Stimulated activated CD8-positive, alpha-beta memory T cell treated with anti-CD3 and anti-CD28 coated beads, Interleukin-15, amount 100 ng/mL, for 4 hours (primary cell): ENCODE measurements around the gene AKAP6.
"Not testable (repeated sequence)": the region's sequence is repeated elsewhere in the genome, so short reads cannot be mapped to it uniquely, and the experiment has no call there.

Experiments used
- DNase-seq, 2 donors: peaks; one replicate each; pipeline ENCODE4 v3.0.0-alpha.2; 2020; ENCODE audit warnings: low read depth in 2 of 2

Gene AKAP6

DNA sequence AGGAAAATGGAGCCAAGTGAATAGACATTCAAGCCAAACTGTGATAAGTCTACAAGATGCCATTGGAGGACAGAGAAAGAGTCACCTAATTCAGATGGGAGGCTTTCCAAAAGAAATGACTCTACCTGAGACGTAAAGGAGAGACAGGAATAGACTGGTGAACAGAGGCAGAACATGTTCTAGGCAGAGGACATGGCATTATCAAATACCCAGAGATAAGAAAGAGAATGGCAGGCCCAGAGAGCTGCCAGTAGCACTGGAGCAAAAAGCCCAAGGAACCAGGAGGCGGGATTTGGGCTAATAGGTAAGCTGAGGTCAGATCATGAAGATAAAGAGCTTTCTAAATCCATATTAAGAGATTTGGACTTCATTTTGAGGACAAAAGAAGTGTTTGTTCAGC, 207.1 kb downstream of the AKAP6 start:
- DNase-seq: no peak

DNA sequence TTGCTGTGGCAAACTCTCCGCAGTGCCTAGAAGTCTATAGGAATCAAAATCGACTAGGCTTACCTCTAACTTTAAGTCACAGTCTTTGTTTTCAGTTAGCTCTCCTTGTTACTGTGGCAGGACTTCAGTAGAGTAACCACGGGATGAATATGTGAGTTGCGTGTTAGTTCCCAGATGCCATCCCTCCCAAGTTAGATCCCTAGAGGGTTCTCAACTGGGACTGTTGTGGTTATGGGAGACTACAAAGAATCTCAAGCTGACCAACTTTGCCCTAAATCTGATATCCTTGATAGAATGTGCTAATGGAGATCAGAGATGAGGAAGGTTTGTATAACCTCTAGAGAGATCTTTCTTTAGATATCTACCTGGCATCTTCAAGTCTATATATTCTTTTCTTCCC, 208.1 kb downstream of the AKAP6 start:
- DNase-seq: no peak

DNA sequence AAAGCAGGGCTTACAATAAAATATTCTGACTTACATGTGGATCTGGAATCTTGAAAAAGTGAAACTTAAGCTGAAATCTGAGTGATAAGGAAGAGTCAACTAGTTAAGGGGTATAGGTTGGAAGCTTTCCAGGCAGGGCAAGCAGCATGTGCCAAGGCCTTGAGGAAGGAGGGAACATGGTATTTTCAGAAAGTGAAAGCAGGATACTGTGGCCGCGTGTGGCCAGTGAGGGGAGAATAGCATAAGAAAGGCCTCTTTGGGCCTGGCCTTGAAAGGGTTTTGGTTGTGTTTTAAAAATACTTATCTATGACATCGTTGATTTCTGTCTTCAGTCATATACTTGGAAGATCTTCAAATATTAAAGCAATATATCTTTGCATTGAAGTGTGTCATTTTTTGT, 213.4 kb downstream of the AKAP6 start:
- DNase-seq: no peak

DNA sequence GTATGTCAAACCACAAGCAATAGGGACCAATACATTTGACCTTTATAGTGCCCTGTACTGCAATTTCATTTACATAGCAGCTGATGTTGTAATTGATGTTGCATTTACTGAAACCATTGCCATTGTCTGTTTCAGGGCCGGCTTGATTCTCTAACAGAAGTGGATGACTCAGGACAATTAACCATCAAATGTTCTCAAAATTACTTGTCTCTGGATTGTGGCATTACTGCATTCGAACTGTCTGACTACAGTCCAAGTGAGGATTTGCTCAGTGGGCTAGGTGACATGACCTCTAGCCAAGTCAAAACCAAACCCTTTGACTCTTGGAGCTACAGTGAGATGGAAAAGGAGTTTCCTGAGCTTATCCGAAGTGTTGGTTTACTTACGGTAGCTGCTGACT, 216.0 kb downstream of the AKAP6 start:
- DNase-seq: no peak

DNA sequence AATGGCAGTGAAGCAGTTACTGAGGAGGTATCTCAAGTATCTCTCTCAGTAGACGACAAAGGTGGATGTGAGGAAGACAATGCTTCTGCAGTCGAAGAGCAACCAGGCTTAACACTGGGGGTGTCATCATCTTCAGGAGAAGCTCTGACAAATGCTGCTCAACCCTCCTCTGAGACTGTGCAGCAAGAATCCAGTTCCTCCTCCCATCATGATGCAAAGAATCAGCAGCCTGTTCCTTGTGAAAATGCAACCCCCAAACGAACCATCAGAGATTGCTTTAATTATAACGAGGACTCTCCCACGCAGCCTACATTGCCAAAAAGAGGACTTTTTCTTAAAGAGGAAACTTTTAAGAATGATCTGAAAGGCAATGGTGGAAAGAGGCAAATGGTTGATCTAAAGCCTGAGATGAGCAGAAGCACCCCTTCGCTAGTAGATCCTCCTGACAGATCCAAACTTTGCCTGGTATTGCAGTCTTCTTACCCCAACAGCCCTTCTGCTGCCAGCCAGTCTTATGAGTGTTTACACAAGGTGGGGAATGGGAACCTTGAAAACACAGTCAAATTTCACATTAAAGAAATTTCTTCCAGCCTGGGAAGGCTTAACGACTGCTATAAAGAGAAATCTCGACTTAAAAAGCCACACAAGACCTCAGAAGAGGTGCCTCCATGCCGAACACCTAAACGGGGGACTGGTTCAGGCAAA, 216.6 kb downstream of the AKAP6 start:
- DNase-seq: no peak

DNA sequence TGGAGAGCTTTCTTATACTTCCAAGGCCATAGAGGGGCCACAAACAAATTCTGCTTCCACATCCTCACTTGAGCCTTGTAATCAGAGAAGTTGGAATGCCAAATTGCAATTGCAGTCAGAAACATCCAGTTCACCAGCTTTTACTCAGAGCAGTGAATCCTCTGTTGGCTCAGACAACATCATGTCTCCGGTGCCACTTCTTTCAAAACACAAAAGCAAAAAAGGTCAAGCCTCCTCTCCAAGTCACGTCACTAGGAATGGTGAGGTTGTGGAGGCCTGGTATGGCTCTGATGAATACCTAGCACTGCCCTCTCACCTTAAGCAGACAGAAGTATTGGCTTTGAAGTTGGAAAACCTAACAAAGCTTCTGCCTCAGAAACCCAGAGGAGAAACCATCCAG, 217.1 kb downstream of the AKAP6 start:
- DNase-seq: no peak

DNA sequence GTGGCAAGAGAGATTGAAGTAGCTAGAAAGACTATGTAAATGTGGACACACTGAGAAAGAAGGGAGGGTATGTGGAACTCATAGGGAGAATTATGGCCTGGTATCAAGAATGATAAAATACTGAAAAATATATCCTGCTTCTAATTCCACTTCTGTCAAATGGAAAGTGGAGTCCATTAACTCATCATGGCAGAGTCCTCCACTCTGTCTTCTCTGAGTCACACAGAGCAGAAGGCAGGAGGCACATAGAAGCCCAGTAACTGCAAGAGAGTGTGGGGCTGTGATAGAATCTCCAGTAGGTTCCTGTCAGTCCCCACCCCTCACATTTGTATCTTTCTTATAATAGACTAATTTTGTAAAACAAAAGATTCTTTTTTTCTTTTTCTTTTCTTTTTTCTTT, 223.7 kb downstream of the AKAP6 start:
- DNase-seq: no peak

DNA sequence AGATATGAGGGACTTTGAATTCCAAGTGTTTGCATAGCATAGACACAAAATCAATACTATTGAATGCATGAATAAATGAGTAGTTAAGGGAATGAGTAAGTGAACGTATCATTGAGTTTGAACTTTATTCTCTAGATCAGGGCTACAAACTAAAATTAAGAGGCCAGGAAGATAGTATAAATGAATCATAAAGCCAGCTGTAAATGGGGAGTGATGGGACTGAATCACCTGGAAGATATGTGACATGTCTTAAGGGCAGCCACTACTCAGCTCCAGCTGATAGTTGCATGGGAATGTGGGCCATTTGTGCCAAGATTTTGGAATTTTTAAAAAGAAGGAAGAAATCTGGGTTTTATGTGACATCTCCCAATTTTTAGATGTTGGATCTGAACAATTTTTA, 229.9 kb downstream of the AKAP6 start:
- no peak for DNase-seq

DNA sequence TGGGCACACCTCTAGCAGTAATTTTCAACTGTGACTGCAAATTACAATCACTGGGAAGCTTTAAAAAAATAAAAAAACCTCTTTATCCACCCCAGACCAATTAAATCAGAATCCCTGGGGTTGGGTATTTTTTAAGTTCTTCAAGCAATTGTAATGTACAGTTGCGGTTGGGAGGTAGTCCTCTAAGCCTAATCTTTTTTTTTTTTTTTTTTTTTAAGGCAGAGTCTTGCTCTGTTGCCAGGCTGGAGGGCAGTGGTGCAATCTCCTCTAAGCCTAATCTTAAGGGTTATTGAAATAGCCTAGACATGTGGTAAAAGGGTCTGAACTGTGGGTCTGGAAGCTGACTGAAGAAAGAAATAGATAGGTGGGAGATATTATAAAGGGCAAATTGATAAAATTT, 230.5 kb downstream of the AKAP6 start:
- DNase-seq: no peak

DNA sequence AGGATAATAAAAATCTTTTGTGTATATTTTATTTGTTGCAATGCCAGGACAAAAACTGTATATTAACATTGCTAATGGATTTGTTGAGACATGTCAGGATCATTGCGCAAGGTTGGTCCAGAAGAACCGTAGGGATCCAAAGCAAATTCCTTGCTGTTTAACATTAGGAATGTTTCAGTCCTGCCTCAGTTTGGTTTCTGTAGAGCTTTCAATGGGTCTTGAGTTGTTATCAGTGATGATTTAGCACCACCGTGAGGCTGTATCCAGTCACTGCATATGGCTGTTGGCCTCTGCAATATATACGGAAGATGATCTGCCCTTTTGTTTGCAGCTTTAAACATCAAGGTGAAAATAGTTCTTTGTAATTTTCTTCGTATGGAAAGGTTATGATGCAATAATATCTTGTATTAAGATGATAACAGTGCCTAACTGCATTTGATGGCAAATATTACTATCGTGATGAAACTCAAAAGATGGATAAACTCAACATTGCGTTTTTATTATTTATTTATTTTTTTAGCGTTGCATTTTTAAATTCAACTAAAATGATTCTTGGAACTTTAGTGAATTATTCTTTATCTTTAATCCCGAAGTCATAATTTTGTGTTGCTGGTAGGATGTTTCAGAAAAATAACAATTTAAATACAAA, 231.2 kb downstream of the AKAP6 start:
- DNase-seq: no peak

DNA sequence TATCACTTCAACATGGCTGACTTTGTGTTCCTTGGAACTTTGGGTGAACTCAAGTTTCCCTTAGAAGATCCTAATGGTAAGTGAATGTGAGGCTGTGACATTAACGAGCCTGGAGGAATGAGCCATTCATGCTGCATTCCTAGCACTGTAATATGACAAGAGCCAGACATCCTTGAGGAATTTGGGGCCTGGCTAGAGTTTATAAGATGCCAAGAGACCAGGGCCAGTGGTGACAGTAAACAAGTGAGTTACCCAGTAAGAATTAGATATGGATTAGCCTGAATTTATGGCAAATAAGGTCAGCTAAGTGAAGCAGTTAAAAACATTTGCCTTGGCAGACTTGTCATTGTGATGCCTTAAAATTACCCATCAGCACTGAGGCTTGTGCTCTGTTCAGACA, 232.4 kb downstream of the AKAP6 start:
- DNase-seq: no peak

DNA sequence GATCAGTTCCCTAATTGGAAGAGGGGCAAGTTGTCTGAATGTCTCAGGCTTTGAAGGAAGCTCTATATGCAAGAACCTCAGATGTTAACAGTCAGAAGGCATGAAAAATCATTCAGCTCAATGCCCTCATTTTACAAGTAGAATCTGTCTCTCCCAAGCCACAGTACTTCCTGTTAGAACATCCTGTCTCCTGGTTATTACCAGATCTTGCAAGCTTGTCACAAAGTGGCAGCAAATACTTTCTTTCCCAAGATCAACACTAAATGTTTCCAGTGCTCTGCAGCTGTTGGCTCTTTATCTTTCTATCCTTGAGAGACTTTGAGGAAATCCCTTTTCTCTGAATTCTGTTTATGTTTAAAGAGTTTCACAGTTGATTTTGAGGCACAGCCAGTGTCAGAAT, 235.5 kb downstream of the AKAP6 start:
- no peak for DNase-seq

DNA sequence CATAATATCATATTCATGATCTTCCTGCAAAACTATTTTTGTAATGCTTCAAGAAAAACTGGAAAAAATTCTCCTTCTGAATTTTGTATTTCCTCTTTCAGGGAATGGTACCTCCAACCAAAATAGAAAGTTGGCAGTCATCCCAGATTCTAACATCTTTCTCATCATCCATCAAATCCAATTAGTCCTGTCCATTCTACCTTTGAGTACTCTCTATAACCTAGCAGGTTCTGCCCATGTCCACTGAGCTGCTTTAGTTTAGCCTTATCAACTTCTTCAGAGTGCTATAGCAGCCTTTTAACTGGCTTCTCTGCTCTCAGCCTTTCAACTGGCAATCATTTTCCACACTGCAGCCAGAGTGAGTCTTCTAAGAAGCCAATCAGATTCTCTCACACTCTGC, 236.2 kb downstream of the AKAP6 start:
- DNase-seq: no peak

DNA sequence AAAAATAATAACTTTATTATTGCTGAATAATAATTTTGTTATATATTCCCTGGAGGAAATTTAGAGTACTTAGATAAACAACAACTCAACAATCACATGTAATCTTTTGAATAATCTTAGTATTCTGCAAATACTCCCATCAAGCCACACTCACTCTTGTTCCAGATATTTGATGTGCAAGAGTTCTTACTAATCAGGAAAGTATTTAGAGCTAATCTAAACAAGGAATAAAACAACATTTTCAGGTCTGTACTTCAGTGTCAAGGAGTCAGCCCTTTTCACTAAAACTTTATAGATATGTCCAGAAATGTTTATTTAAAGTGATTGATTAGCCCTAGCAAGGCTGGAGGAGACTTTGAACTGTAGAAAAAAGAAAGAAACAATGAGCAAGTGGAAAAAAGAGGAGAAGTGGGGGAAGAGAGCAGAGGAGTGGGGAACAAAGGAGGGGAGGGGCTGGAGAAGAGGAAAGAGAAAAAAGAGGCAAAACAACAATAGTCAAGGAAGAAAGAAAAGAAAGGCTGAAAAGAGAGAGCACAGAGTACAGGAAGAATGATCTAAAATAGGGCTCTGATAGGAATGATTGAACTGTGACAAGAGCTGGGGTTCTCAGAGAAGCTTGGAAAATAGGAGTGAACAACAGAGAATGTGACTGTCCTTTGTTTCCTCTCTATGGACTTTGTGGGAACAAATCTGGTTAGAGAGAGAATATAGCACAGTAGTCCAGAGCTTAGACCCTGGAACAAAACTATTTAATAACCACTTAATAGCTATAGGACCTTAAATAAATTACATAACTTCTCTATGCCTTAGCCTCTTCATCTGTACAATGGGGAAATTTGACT, 238.7 kb downstream of the AKAP6 start:
- no peak for DNase-seq

DNA sequence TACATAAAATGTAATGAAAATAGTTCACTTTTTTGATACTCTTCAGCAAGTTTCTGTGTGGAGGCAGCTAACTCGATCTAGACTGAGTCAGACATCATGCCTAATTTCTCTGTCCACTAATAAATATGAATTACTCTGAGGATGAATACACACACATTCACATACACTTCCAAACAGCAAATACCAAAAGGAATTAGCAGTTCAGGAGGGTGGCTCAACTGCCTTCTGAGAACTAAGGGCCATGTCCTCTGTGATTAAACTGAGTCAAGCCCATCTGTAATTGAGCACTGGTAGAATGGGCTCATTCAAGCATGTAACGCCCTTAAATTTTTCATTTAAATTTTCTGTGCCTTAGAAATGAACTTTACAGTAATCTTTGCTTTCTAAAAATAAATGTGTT, 242.5 kb downstream of the AKAP6 start:
- no peak for DNase-seq

DNA sequence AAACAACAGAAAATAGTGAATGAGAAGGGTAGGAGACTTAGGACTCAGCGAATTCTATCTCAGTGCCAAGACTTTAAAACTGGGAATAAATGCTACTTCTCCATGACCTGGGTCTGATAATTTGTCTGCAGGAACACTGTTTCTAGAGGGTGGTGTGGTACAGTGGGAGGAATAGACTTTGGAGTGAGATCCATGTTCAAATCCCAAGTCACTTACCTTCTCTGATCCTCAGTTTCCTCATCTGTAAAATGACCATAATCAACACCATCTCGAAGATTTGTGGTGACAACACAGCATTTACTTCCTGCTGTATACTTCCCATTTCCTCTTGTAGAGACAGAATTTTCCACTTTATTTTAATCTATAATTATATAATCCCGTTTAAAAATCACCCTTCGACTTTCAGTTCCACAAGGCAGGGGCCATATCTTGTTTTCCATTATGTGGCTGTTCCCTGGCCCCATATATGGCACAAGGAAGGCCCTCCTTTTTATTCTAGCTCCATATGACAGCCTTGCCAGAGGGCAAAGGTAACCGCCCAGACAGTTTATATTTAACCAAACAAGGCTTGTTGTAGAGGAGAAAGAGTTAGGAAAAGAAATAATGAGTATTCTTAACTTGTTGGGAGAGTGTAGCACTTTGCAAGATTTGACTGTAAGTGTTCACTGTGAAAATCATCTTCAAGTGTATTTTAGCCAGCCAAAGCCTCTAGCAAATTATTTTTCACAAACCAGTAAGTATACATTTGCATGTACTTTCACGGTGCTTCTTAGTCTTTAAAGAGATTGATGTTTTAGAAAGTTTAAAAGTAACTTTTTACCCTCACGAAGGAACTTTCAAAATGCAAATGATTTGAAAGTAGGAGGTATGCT, 243.1 kb downstream of the AKAP6 start:
- no peak for DNase-seq

DNA sequence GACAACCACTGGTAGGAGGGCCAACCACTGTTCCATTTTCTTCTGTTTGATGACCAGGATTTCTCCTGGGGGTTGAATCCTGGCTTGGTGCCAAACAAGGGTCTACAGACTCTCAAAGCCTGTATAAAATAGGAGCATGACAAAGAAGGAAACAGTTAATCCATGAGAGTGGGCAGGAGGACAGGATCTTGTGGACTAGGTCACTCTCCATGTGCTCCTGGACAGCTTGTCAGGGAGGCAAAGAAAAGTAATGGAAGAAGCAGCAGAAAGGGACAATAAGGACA, 243.7 kb downstream of the AKAP6 start:
- no peak for DNase-seq

DNA sequence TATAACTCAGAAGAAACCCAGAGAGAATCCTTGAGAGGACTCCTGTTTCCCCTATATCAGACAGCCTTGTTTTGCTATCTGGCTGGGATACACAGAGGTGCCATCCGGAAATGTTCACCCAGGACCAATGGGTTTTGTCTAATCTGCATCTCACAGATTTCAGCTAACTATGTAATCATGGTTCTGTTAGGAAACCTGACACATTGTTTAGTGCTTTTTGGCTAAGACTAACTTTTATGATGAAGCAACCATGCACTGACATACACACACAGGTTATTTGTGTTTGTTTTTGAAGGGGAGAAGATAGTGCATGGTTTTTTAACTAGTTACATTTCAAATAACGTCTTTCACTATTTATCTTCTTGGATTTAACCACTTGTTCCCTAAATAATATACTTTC, 245.2 kb downstream of the AKAP6 start:
- no peak for DNase-seq

DNA sequence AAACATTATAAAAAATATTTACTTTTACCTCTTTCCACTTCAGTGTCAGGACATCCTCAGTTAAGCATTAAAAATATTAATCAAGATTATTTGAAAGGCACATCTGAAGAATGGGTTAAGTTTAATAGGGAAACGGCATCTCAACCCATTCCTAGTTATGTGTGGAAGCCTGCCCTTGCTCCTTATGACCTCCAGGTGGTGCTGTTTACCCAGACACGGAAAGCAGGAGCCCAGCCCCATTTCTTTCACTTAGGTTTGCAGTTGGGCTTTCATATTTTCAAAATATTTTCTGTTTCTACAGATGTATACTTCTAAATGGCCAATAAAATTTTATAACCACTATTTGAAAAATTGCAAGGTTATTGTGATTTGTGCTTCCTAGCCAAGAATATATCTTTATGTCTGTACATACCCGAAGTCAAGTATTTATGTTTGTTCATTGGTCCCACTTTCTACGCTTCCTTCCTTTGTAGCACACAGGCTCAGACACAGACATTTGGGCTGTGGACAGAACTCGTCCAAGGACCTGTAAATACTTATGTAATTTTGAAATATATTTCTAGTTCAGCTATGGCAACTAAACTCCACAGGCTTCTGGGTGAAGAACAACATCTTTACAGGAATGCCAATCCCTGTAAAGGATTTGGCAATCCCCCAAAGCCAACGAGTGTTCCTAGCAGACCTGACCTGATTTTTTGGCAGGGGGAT, 247.1 kb downstream of the AKAP6 start:
- DNase-seq: no peak

DNA sequence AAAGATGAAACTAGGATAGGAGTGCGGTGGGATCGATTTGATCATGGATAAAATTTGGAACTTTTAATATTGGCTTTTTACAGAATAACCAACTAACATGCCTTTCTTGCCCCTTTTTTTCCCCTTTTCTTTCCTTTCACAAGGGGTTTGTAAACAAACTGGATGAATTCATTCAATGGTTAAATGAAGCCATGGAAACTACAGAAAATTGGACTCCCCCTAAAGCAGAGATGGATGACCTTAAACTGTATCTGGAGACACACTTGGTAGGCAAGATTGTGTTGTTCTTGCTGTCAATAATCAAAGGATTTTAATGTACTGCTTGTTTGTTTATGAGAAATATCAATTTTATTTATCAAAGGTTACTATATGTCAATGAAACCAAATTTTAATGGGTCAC, 247.9 kb downstream of the AKAP6 start:
- DNase-seq: no peak

DNA sequence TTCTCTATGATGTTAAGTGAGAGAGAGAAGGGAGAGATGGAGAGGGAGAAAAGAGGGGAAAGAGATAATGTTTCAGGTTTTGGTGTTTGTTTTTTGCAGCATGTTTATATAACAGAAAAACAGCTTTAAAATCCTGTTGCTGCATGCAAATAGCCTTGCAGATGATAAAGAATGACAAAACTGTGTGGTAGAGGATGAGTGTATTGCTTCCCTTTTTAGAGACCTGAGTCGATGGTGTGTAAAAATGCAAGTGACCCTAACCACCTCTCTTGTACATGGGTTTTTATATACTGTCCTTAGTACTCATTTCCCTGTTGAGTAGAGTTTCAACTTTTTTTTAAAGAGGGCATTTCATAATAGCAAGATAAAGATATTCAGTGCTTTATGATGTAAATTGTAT, 249.1 kb downstream of the AKAP6 start:
- DNase-seq: no peak

DNA sequence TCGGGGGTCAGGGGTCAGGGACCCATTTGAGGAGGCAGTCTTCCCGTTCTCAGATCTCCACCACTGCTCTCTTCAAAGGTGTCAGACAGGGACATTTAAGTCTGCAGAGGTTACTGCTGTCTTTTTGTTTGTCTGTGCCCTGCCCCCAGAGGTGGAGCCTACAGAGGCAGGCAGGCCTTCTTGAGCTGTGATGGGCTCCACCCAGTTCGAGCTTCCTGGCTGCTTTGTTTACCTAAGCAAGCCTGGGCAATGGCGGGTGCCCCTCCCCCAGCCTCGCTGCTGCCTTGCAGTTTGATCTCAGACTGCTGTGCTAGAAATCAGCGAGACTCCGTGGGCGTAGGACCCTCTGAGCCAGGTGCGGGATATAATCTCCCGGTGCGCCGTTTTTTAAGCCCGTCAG, 254.3 kb downstream of the AKAP6 start:
- DNase-seq: not testable (repeated sequence)
